Astrocyte (in vitro differentiated cells and primary cell): Measurements from ENCODE around the gene TBC1D9B.

Experiments used
- CTCF ChIP-seq: IDR thresholded peaks from 2 replicates; pipeline ENCODE4 v1.5.1; 2011; ENCODE audit warnings: low read depth, mild to moderate bottlenecking, inconsistent platforms, low read length, moderate library complexity; ENCODE audit not compliant: insufficient read depth
- EZH2 ChIP-seq: IDR thresholded peaks from 2 replicates; pipeline ENCODE4 v1.6.1; 2012; ENCODE audit warnings: mild to moderate bottlenecking, low read length, inconsistent platforms; ENCODE audit not compliant: insufficient read depth

- TF ChIP-seq CTCF (no peak), EZH2 (no peak)
These were observed 8.8 kb upstream of the TBC1D9B start for GRCh38 chr5:179916523-179916922.
